Activated T-cell treated with anti-CD3 and anti-CD28 coated beads, Interleukin-2, amount 50 U/mL, for 4 hours (primary cell): ENCODE results near the gene TNFRSF18. TPM values are rescaled to one million over a fixed set of nuclear protein-coding genes. Genes with fewer than 3 reads are reported as not detected.

Experiments used
- ATAC-seq, 2 donors: fragments of 200-7000 bp; cut with Tn5 transposase; one replicate each; pipeline ENCODE4 v1.10.0; 2021
- DNase-seq: peaks from one replicate; pipeline ENCODE4 v3.0.0-alpha.2; 2020
- H3K27me3 Mint-ChIP-seq: one replicate; pipeline ENCODE4 v1.8.0; 2021; ENCODE audit warnings: low read depth, mixed read lengths
- H3K36me3 Mint-ChIP-seq: one replicate; pipeline ENCODE4 v1.8.0; 2022; ENCODE audit warnings: mixed read lengths; ENCODE audit not compliant: insufficient read depth
- H3K4me1 Mint-ChIP-seq: one replicate; pipeline ENCODE4 v1.8.0; 2021; ENCODE audit warnings: low read depth, mixed read lengths
- H3K4me3 Mint-ChIP-seq: one replicate; pipeline ENCODE4 v1.8.0; 2021; ENCODE audit warnings: mild to moderate bottlenecking, moderate library complexity, mixed read lengths
- H3K9me3 Mint-ChIP-seq: one replicate; pipeline ENCODE4 v1.8.0; 2021; ENCODE audit warnings: mixed read lengths
- total RNA-seq, 3 donors: library from RNA; stranded (reverse); gene quantifications; one replicate each; pipeline ENCODE4 v1.2.1, GENCODE V29; 2021

TNFRSF18 gene
- total RNA-seq, 3 donors from 2014 or later: 102 to 212 (median 155) TPM

- peaks cover 1% of the 10 kb centered on the region for H3K27me3 Mint-ChIP-seq
- peaks cover 9% of the 10 kb centered on the region for H3K36me3 Mint-ChIP-seq
- no peak for ATAC-seq
- no peak overlapping the region for H3K4me3 Mint-ChIP-seq
- H3K4me1 Mint-ChIP-seq: peaks cover 15% of the 10 kb centered on the region
- H3K9me3 Mint-ChIP-seq: no peaks in the 10 kb centered on the region
- DNase-seq: no peak
Measured at GRCh38 chr1:1236176-1236763, 29.9 kb upstream of the TNFRSF18 start.

- Mint-ChIP-seq H3K36me3 (peaks cover 12% of the 10 kb centered on the region), H3K9me3 (no peaks in the 10 kb centered on the region)
Measured at GRCh38 chr1:1235016-1235744, 28.8 kb upstream of the TNFRSF18 start.

GRCh38 chr1:1234180-1234808 is 27.9 kb upstream of the TNFRSF18 start:
- no peaks in the 10 kb centered on the region for H3K9me3 Mint-ChIP-seq
- H3K27me3 Mint-ChIP-seq: peaks cover 1% of the 10 kb centered on the region
- DNase-seq (no peak), ATAC-seq (no peak)
- H3K36me3 Mint-ChIP-seq: peaks cover 17% of the 10 kb centered on the region
- H3K4me1 Mint-ChIP-seq: peaks cover 29% of the 10 kb centered on the region
- peak overlapping the region; percentile 78 for H3K4me3 Mint-ChIP-seq

More at GRCh38 chr1:1235016-1235744, 28.8 kb upstream of the TNFRSF18 start:
- DNase-seq (no peak), ATAC-seq (no peak)
- no peak overlapping the region for H3K4me3 Mint-ChIP-seq
- H3K4me1 Mint-ChIP-seq: peaks cover 21% of the 10 kb centered on the region
- H3K27me3 Mint-ChIP-seq: peaks cover 1% of the 10 kb centered on the region

GRCh38 chr1:1233567-1233892 is 27.1 kb upstream of the TNFRSF18 start:
- peaks cover 30% of the 10 kb centered on the region for H3K4me1 Mint-ChIP-seq
- ATAC-seq: no peak
- no peak for DNase-seq
- no peaks in the 10 kb centered on the region for H3K9me3 Mint-ChIP-seq
- H3K27me3 Mint-ChIP-seq: no peaks in the 10 kb centered on the region
- H3K4me3 Mint-ChIP-seq: peak overlapping the region; percentile 78
- H3K36me3 Mint-ChIP-seq: peaks cover 17% of the 10 kb centered on the region

- ATAC-seq: no peak
- peak overlapping the region; percentile 78 for H3K4me3 Mint-ChIP-seq
- no peaks in the 10 kb centered on the region for H3K27me3 Mint-ChIP-seq
- no peak for DNase-seq
- H3K4me1 Mint-ChIP-seq: peaks cover 32% of the 10 kb centered on the region
- H3K36me3 Mint-ChIP-seq: peaks cover 17% of the 10 kb centered on the region
- no peaks in the 10 kb centered on the region for H3K9me3 Mint-ChIP-seq
Measured at GRCh38 chr1:1232796-1233566, 26.6 kb upstream of the TNFRSF18 start.

- Mint-ChIP-seq H3K27me3 (no peaks in the 10 kb centered on the region), H3K4me1 (peaks cover 32% of the 10 kb centered on the region), H3K4me3 (peak within 1 kb of the TSS; percentile 94), H3K36me3 (peaks cover 17% of the 10 kb centered on the region), H3K9me3 (no peaks in the 10 kb centered on the region)
- ATAC-seq: no peak
- DNase-seq: no peak
Measured at GRCh38 chr1:1232208-1232795, 25.9 kb upstream of the TNFRSF18 start, which contains the start of gene B3GALT6. B3GALT6 (plus strand) TSS chr1:1232237; CDS start chr1:1232279, 42 bp downstream.

GRCh38 chr1:1231400-1232207 is 25.2 kb upstream of the TNFRSF18 start, which contains the start of gene SDF4:
SDF4 (minus strand) TSS chr1:1232001; CDS start chr1:1228772, 3,229 bp downstream.
- no peaks in the 10 kb centered on the region for H3K9me3 Mint-ChIP-seq
- no peaks in the 10 kb centered on the region for H3K27me3 Mint-ChIP-seq
- H3K4me3 Mint-ChIP-seq: peak within 1 kb of the TSS; percentile 94
- DNase-seq (peak; percentile 96), ATAC-seq (peak; percentile 95)
- peaks cover 32% of the 10 kb centered on the region for H3K4me1 Mint-ChIP-seq
- peaks cover 17% of the 10 kb centered on the region for H3K36me3 Mint-ChIP-seq

GRCh38 chr1:1230656-1231399 is 24.4 kb upstream of the TNFRSF18 start:
- Mint-ChIP-seq H3K9me3 (no peaks in the 10 kb centered on the region), H3K4me1 (peaks cover 36% of the 10 kb centered on the region), H3K36me3 (peaks cover 20% of the 10 kb centered on the region), H3K4me3 (peak overlapping the region; percentile 94), H3K27me3 (no peaks in the 10 kb centered on the region)
- DNase-seq: no peak
- no peak for ATAC-seq

- no peaks in the 10 kb centered on the region for H3K27me3 Mint-ChIP-seq
- ATAC-seq: no peak
- H3K4me1 Mint-ChIP-seq: peaks cover 39% of the 10 kb centered on the region
- no peaks in the 10 kb centered on the region for H3K9me3 Mint-ChIP-seq
- DNase-seq: no peak
- H3K36me3 Mint-ChIP-seq: peaks cover 26% of the 10 kb centered on the region
- peak overlapping the region; percentile 94 for H3K4me3 Mint-ChIP-seq
Measured at GRCh38 chr1:1229770-1230169, 23.4 kb upstream of the TNFRSF18 start.

GRCh38 chr1:1228596-1229321 is 22.4 kb upstream of the TNFRSF18 start:
- H3K36me3 Mint-ChIP-seq: peaks cover 22% of the 10 kb centered on the region
- no peak for DNase-seq
- no peak for ATAC-seq
- H3K9me3 Mint-ChIP-seq: no peaks in the 10 kb centered on the region
- no peaks in the 10 kb centered on the region for H3K27me3 Mint-ChIP-seq
- peaks cover 29% of the 10 kb centered on the region for H3K4me1 Mint-ChIP-seq
- H3K4me3 Mint-ChIP-seq: peak overlapping the region; percentile 48

- Mint-ChIP-seq H3K36me3 (peaks cover 21% of the 10 kb centered on the region), H3K27me3 (no peaks in the 10 kb centered on the region), H3K9me3 (no peaks in the 10 kb centered on the region), H3K4me3 (no peak overlapping the region), H3K4me1 (peaks cover 25% of the 10 kb centered on the region)
- ATAC-seq (no peak), DNase-seq (no peak)
Measured at GRCh38 chr1:1228187-1228586, 21.8 kb upstream of the TNFRSF18 start.

GRCh38 chr1:1227386-1227785 is 21.0 kb upstream of the TNFRSF18 start:
- Mint-ChIP-seq H3K4me1 (peaks cover 31% of the 10 kb centered on the region), H3K4me3 (no peak overlapping the region), H3K27me3 (no peaks in the 10 kb centered on the region), H3K36me3 (peaks cover 28% of the 10 kb centered on the region), H3K9me3 (no peaks in the 10 kb centered on the region)
- ATAC-seq (no peak), DNase-seq (no peak)
